ENCODE data around the gene PNPLA2.
A peak's percentile ranks its signal among the peaks of the same experiment; 100 is the strongest.

PNPLA2 gene

GRCh38 chr11:831118-831864, 12.6 kb downstream of the PNPLA2 start:
- no peak for DNase-seq (ENCODE audit: low spot score)

DNA sequence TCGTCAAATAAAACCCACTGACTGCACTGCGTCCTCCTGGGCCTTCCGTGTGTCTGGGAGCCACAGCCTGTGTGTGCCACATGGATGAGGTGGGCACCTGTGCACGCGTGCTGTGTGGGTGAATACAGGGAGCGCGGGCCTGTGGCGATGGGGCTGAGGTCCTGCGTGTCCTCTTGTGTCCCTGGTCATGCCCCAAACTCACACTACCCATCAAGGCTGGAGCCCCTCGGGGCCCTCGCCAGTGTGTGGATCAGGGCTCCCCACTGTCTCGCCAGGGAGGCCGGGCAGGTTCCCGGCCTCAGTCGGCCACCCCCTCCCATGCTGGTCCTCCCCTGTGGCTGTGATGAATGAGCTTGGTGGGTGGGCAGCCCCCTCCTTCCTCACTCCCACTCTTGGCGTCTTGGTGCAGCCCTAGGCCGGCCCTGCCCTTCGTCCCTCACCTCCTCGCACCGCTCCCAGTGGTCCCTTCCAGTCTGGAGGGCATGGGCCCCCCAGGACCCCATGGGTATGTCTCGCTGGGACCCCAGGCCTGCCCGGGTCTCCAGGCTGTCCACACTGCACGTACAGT, 13.3 kb downstream of the PNPLA2 start:
- no peak for DNase-seq (ENCODE audit: low spot score)

DNA sequence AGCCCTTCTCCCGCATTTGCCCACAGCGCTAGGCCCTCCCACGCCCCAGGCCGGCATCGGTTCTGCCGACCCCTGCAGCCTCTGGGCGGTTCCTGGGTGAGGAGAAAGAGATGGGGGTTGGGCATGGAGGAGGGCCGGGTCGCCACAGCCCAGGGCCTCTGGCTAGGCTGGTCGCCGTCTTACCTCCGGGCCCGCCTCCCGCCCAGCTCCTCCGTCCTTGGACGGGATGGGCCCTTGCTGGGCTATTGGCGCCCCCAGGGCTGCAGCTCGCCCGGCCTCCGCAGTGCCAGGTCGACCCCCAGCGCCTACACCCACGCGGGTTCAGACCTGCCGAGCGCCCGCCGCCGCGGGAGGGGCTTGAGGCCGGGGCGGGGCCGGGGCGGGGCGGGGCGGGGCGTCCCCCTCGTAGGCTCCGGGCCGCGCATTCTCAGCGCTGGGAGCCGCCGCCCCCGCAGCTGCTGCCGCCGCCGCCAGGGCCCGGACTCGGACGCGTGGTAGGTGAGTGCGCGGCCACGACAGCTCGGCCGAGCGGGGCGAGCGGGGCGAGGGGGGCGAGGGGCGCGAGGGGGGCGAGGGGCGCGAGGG, 13.9 kb downstream of the PNPLA2 start, which contains the start of gene CD151:
TSS of gene CD151 (plus strand) at position 424 of the 585 bp plus-strand sequence. CDS start 3,118 bp downstream, outside the sequence.
- no peak for DNase-seq (ENCODE audit: low spot score)

- DNase-seq (ENCODE audit: low spot score): no peak
These were observed 14.5 kb downstream of the PNPLA2 start for GRCh38 chr11:833114-833791.

DNA sequence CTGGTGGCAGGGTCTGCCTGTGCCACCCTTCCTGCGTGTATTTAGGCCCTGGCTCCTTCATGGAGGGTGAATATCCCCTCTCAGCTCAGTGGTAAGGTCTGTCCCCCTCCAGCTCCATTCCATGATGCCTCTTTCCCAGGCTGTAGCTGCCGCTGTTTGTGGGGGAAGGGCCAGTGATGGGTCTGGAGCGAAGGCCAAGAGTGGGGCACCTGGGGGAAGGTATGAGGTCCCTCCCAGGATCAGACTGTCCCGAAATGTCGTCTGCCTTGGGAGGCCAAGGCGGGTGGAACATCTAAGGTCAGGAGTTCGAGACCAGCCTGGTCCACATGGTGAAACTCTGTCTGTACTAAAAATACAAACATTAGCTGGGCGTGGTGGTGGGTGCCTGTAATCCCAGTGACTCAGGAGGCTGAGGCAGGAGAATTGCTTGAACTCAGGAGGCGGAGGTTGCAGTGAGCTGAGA, 15.2 kb downstream of the PNPLA2 start:
- DNase-seq (ENCODE audit: low spot score): no peak

DNA sequence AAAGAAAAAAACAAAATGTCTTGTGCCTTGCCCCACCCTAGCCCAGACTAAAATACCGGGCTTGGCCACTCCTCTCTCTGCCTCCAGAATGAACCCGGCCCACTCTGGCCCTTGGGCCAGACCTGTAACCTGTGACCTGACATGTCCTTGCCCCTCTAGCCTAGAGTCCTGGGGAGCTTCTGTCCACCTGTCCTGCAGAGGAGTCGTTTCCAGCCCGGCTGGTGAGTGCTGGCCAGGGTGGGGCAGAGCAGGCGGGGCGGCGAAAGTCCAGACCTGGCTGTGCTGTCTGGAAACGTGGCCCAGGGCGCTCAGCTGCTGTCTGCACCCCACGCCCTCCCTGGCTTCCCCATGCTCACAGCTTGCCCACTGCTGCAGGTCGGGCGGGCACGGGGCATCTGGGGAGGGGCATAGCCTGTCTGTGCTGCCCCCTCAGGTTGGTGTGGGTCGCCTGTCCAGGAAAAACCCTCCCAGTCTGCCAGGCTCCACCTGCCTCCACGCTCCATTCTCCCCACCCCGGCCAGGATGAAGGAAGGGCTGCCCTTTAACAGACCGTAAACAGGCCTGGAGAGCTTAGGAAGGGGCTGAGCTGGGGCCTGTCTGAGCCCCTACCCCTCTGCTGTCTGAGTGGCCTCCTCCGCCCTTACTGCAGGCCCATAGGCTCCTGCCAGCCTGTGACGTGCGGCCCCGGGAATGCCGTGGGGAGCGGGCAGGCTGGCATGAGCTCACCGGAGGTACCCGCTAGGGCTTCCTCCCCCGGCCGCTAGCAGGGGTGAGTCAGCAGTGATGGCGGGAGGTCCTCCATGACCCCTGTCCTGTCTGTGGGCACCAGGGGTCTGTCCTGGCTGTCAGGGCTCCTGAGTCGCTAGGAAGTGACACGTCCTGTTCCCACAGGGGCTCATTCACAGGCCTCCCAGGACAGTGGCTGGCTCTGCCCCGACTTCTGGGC, 15.9 kb downstream of the PNPLA2 start:
- no peak for DNase-seq (ENCODE audit: low spot score)

- no peak for DNase-seq (ENCODE audit: low spot score)
These were observed 17.6 kb downstream of the PNPLA2 start for GRCh38 chr11:836274-836673.

- no peak for DNase-seq (ENCODE audit: low spot score)
These were observed 18.0 kb downstream of the PNPLA2 start for GRCh38 chr11:836700-837099.

- no peak for DNase-seq (ENCODE audit: low spot score)
These were observed 18.7 kb downstream of the PNPLA2 start for GRCh38 chr11:837189-837989.

- no peak for DNase-seq (ENCODE audit: low spot score)
These were observed 19.2 kb downstream of the PNPLA2 start for GRCh38 chr11:837990-838307.

GRCh38 chr11:838441-839279, 19.9 kb downstream of the PNPLA2 start:
- DNase-seq (ENCODE audit: low spot score): no peak

DNA sequence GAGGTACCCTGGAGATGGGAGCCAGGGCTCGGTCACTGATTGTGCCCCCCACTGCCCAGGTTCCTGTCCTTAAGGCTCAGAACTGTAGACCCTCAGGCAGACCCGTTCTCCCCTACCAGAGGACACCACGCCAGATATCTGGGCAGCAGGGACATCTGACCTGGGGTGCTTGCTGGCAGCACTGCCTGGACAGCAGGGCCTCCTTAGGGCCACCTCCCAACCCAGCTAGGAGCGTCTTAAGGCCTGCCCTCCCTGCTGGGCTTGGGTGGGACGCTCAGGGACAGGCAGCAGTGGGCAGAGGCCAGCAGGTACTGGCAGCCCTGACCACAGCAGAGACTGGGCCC, 20.5 kb downstream of the PNPLA2 start:
- DNase-seq (ENCODE audit: low spot score): no peak

DNA sequence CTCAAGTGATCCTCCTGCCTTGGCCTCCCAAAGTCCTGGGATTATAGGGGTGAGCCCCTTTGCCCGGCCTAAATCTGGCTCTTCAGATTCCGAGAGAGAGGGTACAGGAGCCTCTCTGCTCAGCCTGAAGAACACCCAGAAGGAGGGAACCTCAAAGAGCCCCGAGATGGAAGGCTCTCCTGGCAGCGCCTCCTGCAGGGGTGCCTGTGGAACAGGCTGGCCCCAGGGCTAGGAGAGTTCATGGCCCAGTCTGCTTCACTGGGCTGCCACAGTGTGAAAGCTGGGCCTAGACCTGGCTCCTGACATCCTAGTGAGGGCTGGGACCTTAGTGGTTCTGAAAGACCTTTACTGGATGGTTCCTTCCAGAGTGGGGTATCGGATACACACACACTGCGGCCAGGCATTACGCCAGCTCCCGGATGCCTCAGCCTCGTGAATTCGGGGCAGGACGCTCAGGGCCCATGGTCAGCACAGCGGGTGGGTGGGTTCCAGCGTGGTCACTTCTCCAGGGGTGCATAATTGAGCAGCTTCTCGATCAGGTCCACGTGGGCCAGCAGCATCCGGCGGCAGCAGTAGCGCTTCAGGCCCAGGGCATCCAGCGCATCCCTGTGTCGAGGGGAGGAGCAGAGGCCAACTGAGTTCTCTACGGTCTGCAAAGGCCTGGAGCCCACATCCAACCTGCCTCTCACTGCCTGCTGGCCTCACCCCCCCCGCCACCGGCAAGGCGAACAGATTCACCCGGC, 21.3 kb downstream of the PNPLA2 start:
- DNase-seq (ENCODE audit: low spot score): no peak

DNA sequence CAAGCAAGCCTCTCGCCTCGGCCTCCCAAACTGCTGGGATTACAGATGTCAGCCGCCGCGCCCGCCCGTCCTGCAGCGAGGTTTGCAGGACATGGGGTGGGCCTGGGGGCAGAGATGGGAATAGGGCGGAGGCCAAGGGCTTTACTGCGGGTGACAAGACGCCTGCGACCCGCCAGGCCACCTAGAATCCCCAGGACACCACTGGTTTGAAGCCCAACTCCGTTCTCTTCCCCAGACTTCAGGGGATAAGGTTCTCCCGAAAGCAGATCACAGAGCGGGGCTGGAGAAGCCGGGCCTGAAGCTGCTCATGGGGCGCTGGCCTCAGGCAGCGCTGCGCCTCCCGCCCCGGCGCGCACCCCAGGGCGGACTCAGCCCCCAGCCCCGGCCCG, 23.3 kb downstream of the PNPLA2 start:
- no peak for DNase-seq (ENCODE audit: low spot score)

GRCh38 chr11:842370-843002, 23.8 kb downstream of the PNPLA2 start, which contains the start of the genes POLR2L and TSPAN4:
POLR2L (minus strand) TSS chr11:842529; CDS start chr11:842508, 21 bp downstream.
TSPAN4 (plus strand) TSS chr11:842852; CDS start chr11:850305, 7,453 bp downstream.
- peak; percentile 78 for DNase-seq (ENCODE audit: low spot score)

GRCh38 chr11:843086-843734, 24.5 kb downstream of the PNPLA2 start:
- DNase-seq (ENCODE audit: low spot score): no peak

DNA sequence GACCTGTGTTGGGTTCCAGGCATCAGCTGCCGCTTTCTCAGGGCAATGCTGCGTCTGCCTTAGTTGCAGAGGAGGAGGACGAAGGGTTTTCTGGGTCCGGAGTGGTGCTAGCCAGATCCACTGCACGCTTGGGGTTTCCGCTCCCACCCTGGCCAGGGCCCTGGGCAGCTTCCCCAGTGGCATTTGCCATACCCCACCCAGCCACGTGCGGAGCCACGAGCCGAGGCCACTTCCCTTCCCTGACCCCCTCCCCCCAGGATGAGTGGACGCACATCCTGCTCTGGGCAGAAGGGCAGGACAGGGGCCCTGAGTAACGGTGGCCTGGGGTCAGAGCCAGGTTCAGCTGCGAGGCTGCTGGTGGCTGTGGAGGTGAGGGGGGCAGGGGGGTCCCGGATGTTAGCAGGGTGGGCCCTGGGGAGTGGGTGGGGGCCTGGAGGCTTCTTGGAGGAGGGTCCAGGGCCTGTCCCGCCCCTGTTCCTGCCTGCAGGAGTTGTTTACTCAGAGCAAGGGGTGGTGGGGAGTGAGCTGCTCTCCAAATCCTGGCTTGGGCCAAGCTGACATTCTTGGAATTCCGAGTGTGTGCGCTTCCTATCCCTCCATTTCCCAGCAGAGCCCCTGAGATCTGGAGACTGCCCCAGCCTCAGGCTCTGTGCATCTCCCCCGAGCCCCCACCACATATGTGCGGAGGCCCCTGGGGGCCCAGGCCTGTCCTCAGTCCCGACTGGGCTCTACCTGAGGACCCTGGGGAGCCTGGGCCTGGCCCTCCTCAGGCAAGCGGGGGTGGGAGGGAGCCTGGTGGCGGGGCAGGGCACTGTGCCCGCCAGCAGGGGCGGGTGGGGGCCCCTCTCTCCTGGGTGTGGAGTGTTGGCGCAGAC, 25.3 kb downstream of the PNPLA2 start:
- peak; percentile 87 for DNase-seq (ENCODE audit: low spot score)

All from HuH-7 (cell line).